Adrenal gland (tissue), 5 donors: ENCODE results near the gene SRSF10.
"Not testable (repeated sequence)": the region's sequence is repeated elsewhere in the genome, so short reads cannot be mapped to it uniquely, and the experiment has no call there.

ENCODE experiments used
- POLR2A ChIP-seq, 2 donors: fragments of 450-650 bp; IDR thresholded peaks; one replicate each; pipeline ENCODE4 v1.6.1; 2017; ENCODE audit warnings: antibody characterized with exemption in 2 of 2, mild to moderate bottlenecking in 2 of 2, moderate library complexity in 1 of 2
- TF ChIP-seq, protein P1 (sequence below), 6 experiments: fragments of 450-650 bp in 4 of 6; fragments of 200-600 bp in 2 of 6; sonication (generic) in 1 of 6; IDR thresholded peaks; 1 replicate in 5 of 6; 2 replicates in 1 of 6; pipeline versions ENCODE4 v1.5.1 to v1.8.0; 2016 to 2021; ENCODE audit warnings: antibody characterized with exemption in 6 of 6, mild to moderate bottlenecking in 2 of 6, moderate library complexity in 1 of 6
- donor health status: DM: no; HTN: no; CAD: no.

DNA sequence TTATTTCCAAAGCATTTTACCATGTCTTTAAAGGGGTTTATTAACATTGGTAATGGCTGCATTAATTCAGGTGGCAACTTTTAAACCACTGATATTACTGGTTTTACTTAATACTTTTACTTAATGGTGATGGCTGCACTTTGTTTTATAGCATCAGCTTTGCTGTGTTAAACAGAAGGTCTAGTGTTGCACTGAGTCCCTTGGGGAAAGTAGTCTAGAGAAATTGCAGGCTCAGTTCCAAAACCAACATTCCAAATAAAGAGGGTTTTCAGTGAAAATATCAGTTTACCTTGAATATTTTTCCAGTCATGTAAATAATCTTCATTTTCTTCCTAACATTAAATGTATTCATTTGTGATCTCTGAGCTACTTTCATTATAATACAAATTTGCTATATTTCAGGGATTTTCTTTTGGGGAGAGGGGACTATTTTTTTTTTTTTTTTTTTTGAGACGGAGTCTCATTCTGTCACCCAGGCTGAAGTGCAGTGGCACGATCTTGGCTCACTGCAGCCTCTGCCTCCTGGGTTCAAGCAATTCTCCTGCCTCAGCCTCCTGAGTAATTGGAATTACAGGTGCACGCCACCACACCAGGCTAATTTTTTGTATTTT, 28.6 kb upstream of the SRSF10 start:
- TF ChIP-seq, protein P1, sequence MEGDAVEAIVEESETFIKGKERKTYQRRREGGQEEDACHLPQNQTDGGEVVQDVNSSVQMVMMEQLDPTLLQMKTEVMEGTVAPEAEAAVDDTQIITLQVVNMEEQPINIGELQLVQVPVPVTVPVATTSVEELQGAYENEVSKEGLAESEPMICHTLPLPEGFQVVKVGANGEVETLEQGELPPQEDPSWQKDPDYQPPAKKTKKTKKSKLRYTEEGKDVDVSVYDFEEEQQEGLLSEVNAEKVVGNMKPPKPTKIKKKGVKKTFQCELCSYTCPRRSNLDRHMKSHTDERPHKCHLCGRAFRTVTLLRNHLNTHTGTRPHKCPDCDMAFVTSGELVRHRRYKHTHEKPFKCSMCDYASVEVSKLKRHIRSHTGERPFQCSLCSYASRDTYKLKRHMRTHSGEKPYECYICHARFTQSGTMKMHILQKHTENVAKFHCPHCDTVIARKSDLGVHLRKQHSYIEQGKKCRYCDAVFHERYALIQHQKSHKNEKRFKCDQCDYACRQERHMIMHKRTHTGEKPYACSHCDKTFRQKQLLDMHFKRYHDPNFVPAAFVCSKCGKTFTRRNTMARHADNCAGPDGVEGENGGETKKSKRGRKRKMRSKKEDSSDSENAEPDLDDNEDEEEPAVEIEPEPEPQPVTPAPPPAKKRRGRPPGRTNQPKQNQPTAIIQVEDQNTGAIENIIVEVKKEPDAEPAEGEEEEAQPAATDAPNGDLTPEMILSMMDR (IDR thresholded peaks at IDR 0.05) = not testable (repeated sequence)
- not testable (repeated sequence) for TF ChIP-seq POLR2A (IDR thresholded peaks at IDR 0.05)
